Measurements from ENCODE around the gene TBC1D8.

TBC1D8 gene

DNA sequence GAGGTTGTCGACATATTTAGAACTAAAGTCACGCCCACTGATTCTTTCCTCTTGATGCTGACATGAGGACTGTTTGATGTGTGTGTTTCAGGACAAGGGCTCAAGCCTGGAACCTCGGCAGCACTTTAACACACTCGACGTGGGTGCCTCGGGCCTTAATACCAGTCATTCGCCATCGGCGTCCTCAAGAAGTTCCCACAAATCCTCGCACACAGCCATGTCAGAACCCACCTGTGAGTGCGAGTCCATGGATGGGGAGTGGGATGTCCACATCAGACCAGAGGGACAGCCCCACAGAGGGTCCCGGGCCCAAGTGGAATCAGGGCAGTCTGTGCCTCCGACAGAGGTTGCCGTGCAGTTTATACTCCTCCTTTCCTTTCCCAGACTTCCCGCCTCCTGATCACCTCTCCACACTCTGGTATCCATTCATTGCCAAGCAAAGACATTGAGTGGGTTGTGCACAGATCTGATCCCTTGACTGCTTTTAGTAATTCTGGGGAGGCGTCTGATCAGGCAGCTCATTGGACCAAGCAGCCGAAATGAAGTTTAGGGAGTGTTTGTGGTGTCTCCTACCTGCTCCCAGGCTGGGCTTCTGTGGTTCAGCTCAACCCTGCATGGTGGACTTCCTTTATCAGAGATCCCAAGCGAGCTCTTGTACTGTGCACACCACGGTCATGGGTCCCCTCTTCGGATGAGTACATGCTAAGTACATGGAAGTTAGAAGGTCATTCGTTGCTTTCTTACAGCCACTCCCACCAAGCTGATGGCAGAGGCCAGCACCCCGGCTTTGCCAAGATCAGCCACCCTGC lies 176.3 kb downstream of the TBC1D8 start:
- no peak for DNase-seq

- DNase-seq, result no peak
These were observed 178.7 kb downstream of the TBC1D8 start for GRCh38 chr2:100972452-100972851.

DNA sequence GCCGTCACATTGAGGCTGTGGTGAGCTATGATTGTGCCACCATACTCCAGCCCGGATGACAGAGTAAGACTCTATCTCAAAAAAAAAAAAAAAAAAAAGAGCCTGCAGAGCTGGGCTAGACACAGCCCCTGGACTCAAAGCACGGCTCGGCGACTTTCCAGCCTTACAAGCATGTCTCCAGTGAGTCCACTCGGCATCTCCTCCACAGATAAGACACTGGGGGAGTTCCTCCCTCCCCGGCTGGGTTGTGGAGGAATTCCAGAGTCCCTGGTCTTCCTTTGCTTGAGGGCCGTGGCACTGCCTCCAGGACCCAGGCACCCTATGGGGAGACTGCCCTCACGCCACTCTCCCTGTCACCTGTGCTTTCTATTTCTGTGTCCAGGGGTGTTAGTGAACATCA lies 180.0 kb downstream of the TBC1D8 start:
- DNase-seq, result no peak

- DNase-seq, result no peak
These were observed 181.2 kb downstream of the TBC1D8 start for GRCh38 chr2:100969998-100970397.

GRCh38 chr2:100968146-100969145 lies 182.7 kb downstream of the TBC1D8 start:
- DNase-seq, result no peak

- no peak for DNase-seq
These were observed 183.5 kb downstream of the TBC1D8 start for GRCh38 chr2:100967716-100968115.

- DNase-seq, result no peak
These were observed 185.6 kb downstream of the TBC1D8 start for GRCh38 chr2:100965596-100965995.

- DNase-seq, result no peak
These were observed 186.5 kb downstream of the TBC1D8 start for GRCh38 chr2:100964681-100965169.

GRCh38 chr2:100964222-100964621 lies 187.0 kb downstream of the TBC1D8 start:
- DNase-seq, result no peak

DNA sequence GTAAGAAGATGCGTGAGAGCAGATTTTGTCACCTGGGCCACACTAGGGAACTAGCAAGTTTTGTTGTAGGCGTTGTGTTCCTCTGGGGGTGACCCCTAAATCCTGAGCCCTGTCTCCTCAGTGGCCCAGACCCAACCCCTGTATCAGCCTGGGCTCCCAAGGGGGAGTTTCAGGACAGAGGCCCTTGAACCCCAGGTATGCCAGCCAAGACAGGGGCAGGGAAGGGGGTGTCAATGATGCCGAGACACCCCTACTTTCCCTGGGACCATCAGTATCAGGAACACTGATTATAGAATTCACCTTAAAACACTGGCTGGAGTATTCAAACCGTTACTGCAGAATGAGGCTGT lies 188.2 kb downstream of the TBC1D8 start:
- no peak for DNase-seq

- no peak for DNase-seq
These were observed 188.7 kb downstream of the TBC1D8 start for GRCh38 chr2:100962366-100963025.

DNA sequence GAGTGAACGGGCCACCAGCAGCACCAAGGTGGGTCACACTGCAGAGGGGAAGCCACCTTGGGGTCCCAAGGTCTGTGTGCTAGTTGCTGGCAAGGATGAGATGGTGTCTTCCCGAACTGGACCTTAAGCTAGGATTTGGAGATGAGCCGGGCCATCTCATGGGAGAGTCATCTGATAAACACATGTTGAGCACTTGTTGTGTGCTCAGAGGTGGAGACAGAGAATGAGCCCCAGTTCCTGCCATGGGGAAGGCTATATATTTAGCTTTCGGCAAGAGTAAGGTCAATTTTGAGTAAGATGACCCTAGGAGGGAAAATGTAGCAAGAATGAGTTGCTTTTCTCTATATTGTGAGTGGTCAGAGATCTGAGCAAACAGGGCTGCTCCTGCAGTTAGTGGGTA lies 190.5 kb downstream of the TBC1D8 start:
- DNase-seq, result no peak

- DNase-seq, result no peak
These were observed 191.8 kb downstream of the TBC1D8 start for GRCh38 chr2:100959225-100959880.

GRCh38 chr2:100957996-100958653 lies 193.1 kb downstream of the TBC1D8 start:
- DNase-seq, result no peak

Measured in activated naive CD4-positive, alpha-beta T cell treated with anti-CD3 and anti-CD28 coated beads, Interleukin-2, amount 50 U/mL, for 16 hours (primary cell).